Urinary bladder (tissue), 4 donors: ENCODE data around the gene MTIF3. TPM values are rescaled to one million over a fixed set of nuclear protein-coding genes. Genes with fewer than 3 reads are reported as not detected.

Source experiments
- DNase-seq: peaks from one replicate; pipeline ENCODE4 v3.0.0-alpha.2; 2015; ENCODE audit errors: extremely low spot score
- H3K27ac ChIP-seq: one replicate; pipeline ENCODE4 v1.5.1; 2013; ENCODE audit warnings: low read depth, mild to moderate bottlenecking, moderate library complexity
- H3K36me3 ChIP-seq: one replicate; pipeline ENCODE4 v1.6.1; 2013; ENCODE audit warnings: mild to moderate bottlenecking, moderate library complexity; ENCODE audit not compliant: insufficient read depth
- H3K4me1 ChIP-seq: one replicate; pipeline ENCODE4 v1.6.1; 2013; ENCODE audit warnings: mild to moderate bottlenecking, moderate library complexity; ENCODE audit not compliant: insufficient read depth
- H3K4me3 ChIP-seq: one replicate; pipeline ENCODE4 v1.5.1; 2013; ENCODE audit warnings: low read depth, low read length
- WGBS: extraction: QIAGEN DNeasy Blood & Tissue Kit; methylation state at CpG from one replicate; pipeline ENCODE4 v1.1.7; 2013; 5-methylcytosine and 5-hydroxymethylcytosine counted together
- polyA plus RNA-seq: library from polyadenylated mRNA; stranded (reverse); fragments of 200-250 nt; gene quantifications from one replicate; pipeline ENCODE4 v1.2.3, GENCODE V29; 2013
- small RNA-seq: library from RNA; depleted of rRNA; stranded (forward); fragments of <200 nt; gene quantifications from one replicate; pipeline ENCODE3, GENCODE V24; 2014
- total RNA-seq: library from RNA; depleted of rRNA; stranded (reverse); fragments of >200 nt; gene quantifications from one replicate; pipeline ENCODE4 v1.2.3, GENCODE V29; 2014
- donor health status: healthy with polysubstance abuse.
- donor health status: healthy.

The MTIF3 gene
- total and polyA plus RNA-seq, 2 donors, result 51.1 to 54.6 TPM

DNA sequence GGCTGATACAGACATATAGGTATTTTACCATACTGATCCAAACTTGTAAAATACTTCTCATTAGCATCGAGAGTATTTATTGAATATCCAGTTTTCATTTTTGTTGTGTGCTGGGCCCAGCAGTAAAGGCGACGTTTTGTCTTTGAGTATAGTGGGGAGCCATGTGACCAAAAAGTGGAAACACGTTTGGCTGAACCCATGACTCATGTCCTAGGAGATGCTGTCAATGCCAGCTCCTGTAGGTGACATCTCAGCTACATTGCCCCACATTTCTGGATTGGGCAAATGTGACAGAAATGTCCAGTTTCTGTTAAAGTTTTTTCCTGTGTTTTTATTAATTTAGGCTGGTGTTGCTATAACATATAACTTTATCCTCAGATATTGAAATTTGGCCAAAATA, 52.0 kb downstream of the MTIF3 start:
- WGBS, result 73% methylated on average over 4 of the region's 4 CpGs
- Histone ChIP-seq H3K36me3 (no peaks in the 10 kb centered on the region), H3K4me3 (no peak overlapping the region), H3K4me1 (no peaks in the 10 kb centered on the region), H3K27ac (no peak overlapping the region)
- DNase-seq, result no peak

DNA sequence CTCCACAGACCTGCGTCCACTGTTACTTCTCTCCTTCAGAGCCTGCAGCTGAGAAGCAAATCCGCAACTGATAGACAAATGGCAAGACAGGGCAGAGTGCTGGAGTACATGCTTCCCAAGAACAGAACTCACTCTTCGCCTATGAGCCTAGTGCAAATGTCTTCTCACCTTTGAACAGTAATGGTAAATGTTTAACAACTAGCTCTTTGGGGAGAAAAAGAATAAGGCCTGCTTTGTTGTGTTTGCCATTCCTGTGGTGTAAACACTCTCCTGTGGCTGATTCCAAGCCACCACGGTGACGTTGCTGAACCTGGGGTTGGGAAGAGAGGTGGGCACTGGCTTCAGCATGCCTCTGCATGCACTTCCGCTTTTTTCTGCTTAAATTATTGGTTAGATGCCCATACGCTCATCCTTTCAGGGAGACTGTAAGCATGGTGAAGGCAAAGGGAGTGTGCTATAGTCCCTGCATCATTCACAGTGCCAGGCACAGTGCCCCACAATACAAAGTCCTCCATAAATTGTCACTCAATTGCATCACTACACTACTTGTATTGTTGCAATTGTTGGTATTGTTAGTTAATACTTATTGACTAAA, 54.0 kb downstream of the MTIF3 start:
- no peak overlapping the region for H3K4me3 ChIP-seq
- H3K4me1 ChIP-seq, result no peaks in the 10 kb centered on the region
- DNase-seq, result no peak
- H3K27ac ChIP-seq, result no peak overlapping the region
- WGBS, result 76% methylated on average over 7 of the region's 7 CpGs
- no peaks in the 10 kb centered on the region for H3K36me3 ChIP-seq

- DNase-seq, result no peak
- WGBS, result 29% methylated on average over 14 of the region's 14 CpGs
Observed at GRCh38 chr13:27395007-27395510, 55.3 kb downstream of the MTIF3 start.

GRCh38 chr13:27393101-27393500, 57.3 kb downstream of the MTIF3 start:
- DNase-seq, result no peak
- WGBS, result 70% methylated on average over 4 of the region's 4 CpGs
- H3K4me3 ChIP-seq, result no peak overlapping the region
- H3K36me3 ChIP-seq, result no peaks in the 10 kb centered on the region
- H3K27ac ChIP-seq, result no peak overlapping the region
- no peaks in the 10 kb centered on the region for H3K4me1 ChIP-seq

More at GRCh38 chr13:27395007-27395510, 55.3 kb downstream of the MTIF3 start:
- Histone ChIP-seq H3K4me1 (no peaks in the 10 kb centered on the region), H3K27ac (no peak overlapping the region), H3K4me3 (no peak overlapping the region), H3K36me3 (no peaks in the 10 kb centered on the region)

DNA sequence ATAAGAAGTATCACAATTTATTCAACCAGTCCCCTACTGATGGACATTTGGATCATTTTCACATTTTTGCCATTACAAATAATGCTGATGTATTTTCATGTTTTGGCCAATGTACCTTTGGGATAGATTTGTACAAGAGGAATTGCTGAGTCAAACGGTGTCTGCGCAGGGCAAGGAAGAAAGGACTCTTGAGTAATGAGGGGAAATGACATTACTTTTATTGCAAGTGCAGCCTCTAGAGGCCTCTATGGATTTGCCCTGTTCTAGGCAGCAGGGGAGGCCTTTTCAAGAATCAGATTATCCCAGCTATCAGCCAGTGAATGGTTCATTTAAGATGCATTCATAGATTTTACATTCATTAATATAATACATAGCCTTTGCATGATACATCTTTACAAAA, 58.9 kb downstream of the MTIF3 start:
- 50% methylated on average over 2 of the region's 2 CpGs for WGBS
- no peak overlapping the region for H3K27ac ChIP-seq
- no peaks in the 10 kb centered on the region for H3K36me3 ChIP-seq
- H3K4me1 ChIP-seq, result no peaks in the 10 kb centered on the region
- no peak for DNase-seq
- H3K4me3 ChIP-seq, result no peak overlapping the region

GRCh38 chr13:27389891-27390290, 60.5 kb downstream of the MTIF3 start:
- H3K4me1 ChIP-seq, result no peaks in the 10 kb centered on the region
- DNase-seq, result no peak
- H3K36me3 ChIP-seq, result no peaks in the 10 kb centered on the region
- H3K4me3 ChIP-seq, result no peak overlapping the region
- no peak overlapping the region for H3K27ac ChIP-seq
- 85% methylated on average over 7 of the region's 7 CpGs for WGBS

GRCh38 chr13:27388241-27388640, 62.1 kb downstream of the MTIF3 start:
- no peaks in the 10 kb centered on the region for H3K4me1 ChIP-seq
- no peak overlapping the region for H3K4me3 ChIP-seq
- no peak for DNase-seq
- no peaks in the 10 kb centered on the region for H3K36me3 ChIP-seq
- H3K27ac ChIP-seq, result no peak overlapping the region
- 46% methylated on average over 2 of the region's 2 CpGs for WGBS

Small RNA genes lying within 50 kb of the gene (small RNA-seq; reads per million reads assigned to genes)
- gene RNU6-63P (not detected), gene RNY1P1 (not detected)

Other genes starting within 250 kb of the MTIF3 start
- gene RPL21, start 199.0 kb downstream of the MTIF3 start, total RNA-seq, result 1,344 TPM
- 2,169 TPM for gene RPL21, start 199.0 kb downstream of the MTIF3 start, polyA plus RNA-seq
- 8.8 TPM for gene RASL11A, start 179.7 kb downstream of the MTIF3 start, total RNA-seq
- 44.4 TPM for gene RASL11A, start 179.7 kb downstream of the MTIF3 start, polyA plus RNA-seq
- gene GTF3A, start 25.9 kb downstream of the MTIF3 start, total RNA-seq, result 67.8 TPM
- gene GTF3A, start 25.9 kb downstream of the MTIF3 start, polyA plus RNA-seq, result 117 TPM
- 11.6 TPM for gene LNX2, start 170.0 kb upstream of the MTIF3 start, total RNA-seq
- gene LNX2, start 170.0 kb upstream of the MTIF3 start, polyA plus RNA-seq, result 4.8 TPM
- 64.5 TPM for gene POLR1D, start 171.3 kb upstream of the MTIF3 start, total RNA-seq
- gene POLR1D, start 171.3 kb upstream of the MTIF3 start, polyA plus RNA-seq, result 132 TPM